ENCODE data around the gene LILRB2.
A peak's percentile ranks its signal among the peaks of the same experiment; 100 is the strongest.
"Not testable (repeated sequence)": the region's sequence is repeated elsewhere in the genome, so short reads cannot be mapped to it uniquely, and the experiment has no call there.

The LILRB2 gene

DNA sequence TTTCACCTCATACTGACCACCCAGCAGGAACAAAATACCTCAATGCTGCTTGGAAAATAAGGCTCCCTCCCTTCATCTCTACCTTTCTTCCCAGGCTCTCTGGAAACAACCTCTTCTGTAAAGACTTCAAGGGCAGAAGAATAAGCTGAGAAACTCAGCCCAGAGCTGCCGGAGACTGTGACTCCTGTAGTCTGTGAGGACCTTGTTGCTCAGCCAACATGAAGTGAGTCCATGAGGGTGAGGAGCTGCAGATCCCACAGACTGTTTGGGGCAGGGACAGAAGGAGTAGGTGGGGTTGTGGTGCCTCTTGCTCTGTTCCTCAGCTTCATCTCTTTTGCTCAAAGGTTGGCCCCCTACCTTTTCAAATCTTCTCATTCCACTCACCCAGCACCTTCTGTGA is 24.2 kb upstream of the LILRB2 start:
- DNase-seq (ENCODE audit: low read depth in 2 of 2) = no peak

DNA sequence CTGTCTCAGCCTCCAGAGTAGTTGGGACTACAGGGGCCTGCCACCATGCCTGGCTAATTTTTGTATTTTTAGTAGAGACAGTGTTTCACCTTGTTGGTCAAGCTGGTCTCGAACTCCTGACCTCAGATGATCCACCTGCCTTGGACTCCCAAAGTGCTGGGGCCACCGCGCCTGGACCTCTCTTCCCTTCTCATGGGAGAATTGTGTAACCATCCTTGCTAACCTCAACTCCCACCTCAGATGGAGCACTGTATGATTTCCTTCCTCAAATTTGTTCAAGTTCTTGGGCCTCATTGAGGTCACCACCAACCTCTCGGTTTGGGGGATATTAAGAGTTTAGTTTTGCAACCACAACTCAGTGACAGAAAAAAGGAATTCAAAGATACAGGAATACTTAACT is 21.3 kb upstream of the LILRB2 start:
- DNase-seq (ENCODE audit: low read depth in 2 of 2) = no peak

GRCh38 chr19:54299515-54299914 is 18.6 kb upstream of the LILRB2 start:
- DNase-seq (ENCODE audit: low read depth in 2 of 2) = no peak

DNA sequence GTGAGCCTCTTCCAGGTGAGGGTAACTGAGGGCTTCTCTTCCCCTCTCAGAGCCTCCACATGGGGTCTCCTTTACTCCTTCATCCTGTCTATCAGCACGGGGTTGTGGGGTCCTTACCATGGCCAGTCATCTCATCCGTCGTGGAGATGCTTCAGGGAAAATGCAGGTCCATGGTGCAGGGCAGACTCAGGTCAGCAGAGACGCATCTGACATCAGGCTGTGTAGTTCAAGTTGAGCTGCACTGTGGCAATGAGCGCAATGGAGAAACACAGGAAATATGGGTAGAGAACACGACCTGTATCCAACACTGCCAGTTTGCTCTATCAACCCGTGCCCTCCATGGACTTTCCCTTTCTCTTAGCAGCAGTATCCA is 18.2 kb upstream of the LILRB2 start:
- no peak for DNase-seq (ENCODE audit: low read depth in 2 of 2)

- DNase-seq (ENCODE audit: low read depth in 2 of 2) = no peak
Measured at GRCh38 chr19:54298357-54299125, 17.6 kb upstream of the LILRB2 start.

DNA sequence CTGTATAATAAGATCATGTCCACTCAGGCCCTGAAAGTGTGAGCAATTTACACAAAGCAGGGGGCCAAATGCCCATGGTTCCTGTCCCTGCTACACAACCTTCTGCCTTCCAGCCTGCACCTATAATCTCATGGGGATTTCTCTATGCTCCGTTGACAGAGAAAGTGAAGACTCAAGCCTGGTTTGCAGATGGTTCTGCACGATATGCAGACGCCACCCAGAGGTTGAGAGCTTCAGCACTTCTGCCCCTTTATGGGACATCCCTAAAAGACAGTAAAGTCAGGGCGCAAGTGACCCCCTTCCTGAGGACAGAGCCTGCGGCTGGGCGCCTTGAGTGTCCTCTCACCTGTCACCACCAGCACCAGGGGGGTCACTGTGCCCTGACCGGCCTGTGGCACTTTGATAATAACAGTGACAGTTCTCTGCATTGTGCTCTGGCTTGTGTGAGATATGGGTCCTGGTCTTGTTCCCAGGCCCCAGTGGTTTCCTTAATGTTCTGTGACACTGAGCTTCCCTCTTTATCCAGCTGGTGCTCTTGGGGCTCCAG is 16.9 kb upstream of the LILRB2 start:
- no peak for DNase-seq (ENCODE audit: low read depth in 2 of 2)

DNA sequence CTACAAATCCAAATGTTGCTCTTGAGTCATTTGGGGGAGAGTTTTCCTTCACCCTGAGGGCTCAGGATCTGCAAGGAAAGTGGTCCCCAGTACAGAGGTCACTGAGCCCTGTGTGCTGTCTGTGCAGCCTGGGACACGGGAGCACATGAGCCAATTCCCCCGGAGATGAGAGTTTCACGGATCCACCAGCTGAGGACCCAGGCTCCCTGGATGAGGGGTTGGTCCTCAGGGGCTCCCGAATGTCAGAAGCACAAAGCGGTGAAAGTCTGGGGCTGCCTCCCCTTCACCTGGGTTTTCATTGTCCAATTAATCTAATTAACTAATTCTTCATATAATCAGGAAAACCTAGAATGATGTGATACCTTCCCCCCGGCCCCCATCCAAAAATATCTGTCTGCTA is 13.6 kb upstream of the LILRB2 start:
- DNase-seq (ENCODE audit: low read depth in 2 of 2) = no peak

GRCh38 chr19:54289160-54289559 is 8.2 kb upstream of the LILRB2 start:
- DNase-seq (ENCODE audit: low read depth in 2 of 2) = not testable (repeated sequence)

- peak; percentile 49 to 50 for DNase-seq (ENCODE audit: low read depth in 2 of 2)
Measured at GRCh38 chr19:54287456-54287855, 6.5 kb upstream of the LILRB2 start.

GRCh38 chr19:54286283-54286682 is 5.4 kb upstream of the LILRB2 start:
- not testable (repeated sequence) for DNase-seq (ENCODE audit: low read depth in 2 of 2)

DNA sequence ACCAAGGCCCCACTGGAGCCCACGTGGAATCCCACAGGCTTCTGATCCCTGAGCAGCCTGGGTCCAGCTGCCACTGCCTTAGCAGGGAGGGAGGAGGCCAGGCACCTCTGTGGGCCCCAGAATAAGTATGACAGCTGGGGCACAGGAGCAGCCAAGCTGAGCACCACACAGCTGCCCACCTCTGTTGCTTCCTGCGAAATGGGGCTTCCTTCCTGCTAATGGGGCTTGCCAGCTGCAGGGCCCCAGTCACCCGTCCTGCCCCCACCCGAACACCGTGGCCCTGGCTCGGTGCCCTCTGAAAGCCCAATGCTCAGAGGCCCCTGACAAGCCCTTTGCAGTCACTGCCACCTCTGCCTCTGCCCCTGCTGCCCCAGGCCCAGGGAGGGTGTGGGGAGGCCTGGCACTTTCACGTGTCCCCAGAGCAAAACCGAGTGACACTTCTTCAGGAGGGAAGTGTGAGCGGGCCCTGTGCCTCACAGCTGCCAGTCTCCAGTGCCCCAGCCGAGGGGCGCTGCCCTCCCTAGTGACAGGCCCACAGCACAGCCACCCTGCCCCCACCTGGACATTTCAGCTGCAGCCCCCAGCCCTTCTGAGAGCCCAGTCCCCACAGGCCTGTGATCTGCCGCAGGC is 4.6 kb upstream of the LILRB2 start:
- not testable (repeated sequence) for DNase-seq (ENCODE audit: low read depth in 2 of 2)

- DNase-seq (ENCODE audit: low read depth in 2 of 2) = no peak
Measured at GRCh38 chr19:54282686-54283470, 2.0 kb upstream of the LILRB2 start.

DNA sequence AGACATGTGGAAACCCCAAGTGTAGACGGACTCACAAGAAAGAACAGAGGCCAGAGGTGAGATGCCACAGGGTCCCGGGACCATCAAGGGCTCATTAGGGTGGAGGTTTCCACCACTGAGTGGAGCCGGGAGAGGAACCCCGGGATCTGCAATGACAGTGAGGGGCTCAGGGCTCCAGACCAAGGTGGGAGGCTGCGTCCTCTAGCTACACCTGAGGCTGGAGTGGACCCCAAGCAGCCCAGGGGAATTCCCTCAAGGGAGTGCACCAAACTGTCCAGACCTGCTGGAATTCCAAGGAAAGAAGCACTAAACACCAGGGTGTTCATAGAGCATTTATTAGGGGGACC is 792 bp upstream of the LILRB2 start:
- DNase-seq (ENCODE audit: low read depth in 2 of 2) = not testable (repeated sequence)

DNA sequence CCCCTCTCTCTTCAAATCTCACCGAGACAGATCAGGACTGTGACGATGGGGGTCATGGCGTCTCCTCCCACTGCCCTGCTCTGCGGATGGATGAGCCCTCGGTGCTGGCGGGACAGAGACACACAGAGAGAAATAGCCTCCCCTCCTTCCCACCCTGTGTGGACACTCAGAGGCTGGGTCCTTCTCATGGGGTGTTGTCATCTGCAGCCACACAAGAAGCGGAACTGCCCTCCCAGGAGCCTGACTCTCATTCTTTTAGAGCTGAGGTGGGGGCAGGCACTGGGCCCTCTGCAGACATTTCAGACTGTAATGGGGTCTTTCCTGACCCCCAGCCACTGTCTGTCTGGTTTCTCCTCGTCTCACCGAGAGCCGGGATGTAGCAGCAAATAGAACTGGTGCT is 469 bp downstream of the LILRB2 start:
- DNase-seq (ENCODE audit: low read depth in 2 of 2) = not testable (repeated sequence)

DNA sequence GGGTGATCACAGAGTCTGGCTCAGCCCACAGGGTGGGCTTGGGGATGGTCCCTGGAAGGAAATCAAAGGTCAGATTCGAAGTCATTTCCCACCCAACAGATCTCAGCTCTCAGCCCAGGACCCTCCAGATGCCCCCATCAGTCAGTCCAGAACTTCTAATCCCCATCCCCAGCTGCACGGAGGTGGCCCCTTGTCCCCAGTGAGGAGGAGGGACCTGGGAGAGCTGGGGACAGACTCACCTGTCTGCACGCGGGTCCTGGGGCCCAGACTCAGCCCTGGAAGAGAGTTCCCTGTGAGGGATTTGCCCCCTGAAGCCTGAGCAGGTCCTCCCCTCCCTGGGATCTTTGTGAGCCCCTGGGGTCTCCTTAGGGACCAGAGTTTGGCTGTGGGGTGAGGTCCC is 885 bp downstream of the LILRB2 start:
- not testable (repeated sequence) for DNase-seq (ENCODE audit: low read depth in 2 of 2)

GRCh38 chr19:54279406-54279962 is 1.4 kb downstream of the LILRB2 start:
- no peak for DNase-seq (ENCODE audit: low read depth in 2 of 2)

DNA sequence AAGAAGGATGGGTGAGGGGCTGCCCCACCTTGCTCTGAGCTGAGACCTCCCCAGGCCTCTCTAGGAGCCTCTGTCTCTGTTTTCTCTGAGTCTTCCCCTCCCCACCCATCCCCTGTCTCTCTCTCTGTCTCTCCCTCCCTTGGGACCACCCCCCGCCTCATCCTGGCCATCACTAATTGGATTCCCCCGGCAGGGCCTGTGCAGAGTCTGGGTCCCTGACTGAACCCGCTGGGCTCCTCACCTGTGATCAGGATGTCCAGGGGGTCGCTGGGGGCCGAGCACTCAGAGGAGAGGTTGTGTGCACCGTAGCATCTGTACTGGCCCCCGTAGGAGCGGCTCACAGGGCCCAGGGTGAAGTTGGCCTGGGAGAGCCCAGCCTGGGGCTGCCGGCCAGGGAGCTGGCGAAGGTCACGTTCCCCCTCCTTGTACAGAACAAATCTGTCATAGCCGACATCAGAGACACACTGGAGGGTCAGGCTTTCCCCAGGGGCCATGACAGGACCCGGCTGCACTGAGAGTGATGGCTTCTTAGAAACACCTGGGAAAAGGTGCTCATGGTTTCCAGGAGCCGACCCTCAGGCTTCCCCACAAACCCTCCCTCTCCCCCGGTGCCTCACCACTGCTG is 2.2 kb downstream of the LILRB2 start:
- not testable (repeated sequence) for DNase-seq (ENCODE audit: low read depth in 2 of 2)

- not testable (repeated sequence) for DNase-seq (ENCODE audit: low read depth in 2 of 2)
Measured at GRCh38 chr19:54278056-54278455, 2.9 kb downstream of the LILRB2 start.

DNA sequence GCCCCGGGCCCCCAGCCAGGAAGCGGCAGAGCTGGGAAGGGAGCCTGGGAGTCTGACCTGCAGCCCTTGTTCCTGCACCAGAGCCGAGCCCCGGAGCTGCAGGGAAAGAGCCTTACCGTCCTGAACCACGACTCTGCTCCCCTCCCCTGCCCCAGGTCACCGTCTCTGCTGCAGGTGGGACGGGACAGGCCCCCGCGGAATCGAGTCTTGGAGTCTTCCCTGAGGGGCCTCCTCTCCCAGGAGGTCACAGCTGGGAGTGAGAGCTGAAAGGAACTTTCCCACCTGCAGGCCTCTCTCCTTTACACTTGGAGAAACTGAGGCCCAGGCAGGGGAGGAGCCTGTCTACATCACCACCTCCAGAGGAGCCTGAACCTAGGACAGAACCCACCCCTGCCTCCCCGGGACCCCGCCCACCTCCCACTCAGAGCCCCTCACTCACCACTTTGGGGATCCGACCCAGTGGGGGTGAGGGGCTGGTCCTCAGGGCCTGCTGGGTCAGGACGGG is 3.7 kb downstream of the LILRB2 start:
- DNase-seq (ENCODE audit: low read depth in 2 of 2) = not testable (repeated sequence)

DNA sequence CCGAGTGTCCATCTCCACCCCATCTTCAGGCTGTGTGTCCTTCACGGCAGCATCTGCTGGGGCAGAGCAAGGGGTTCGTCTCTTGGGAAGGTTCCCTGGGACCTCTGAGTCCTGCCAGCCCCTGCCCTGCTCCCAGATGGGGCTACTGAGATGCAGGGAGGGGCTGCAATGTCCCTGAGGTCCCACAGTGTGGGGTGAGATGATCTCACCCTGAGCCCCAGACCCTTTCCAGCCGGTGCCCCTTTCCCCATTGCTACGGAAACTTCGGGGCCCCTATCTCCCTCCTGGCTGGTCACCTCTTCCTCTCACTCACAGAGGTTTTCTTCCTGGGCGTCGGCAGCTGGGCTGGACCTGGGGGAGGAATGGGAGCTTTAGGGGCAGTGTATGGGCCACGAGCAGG is 5.0 kb downstream of the LILRB2 start:
- DNase-seq (ENCODE audit: low read depth in 2 of 2) = no peak

DNA sequence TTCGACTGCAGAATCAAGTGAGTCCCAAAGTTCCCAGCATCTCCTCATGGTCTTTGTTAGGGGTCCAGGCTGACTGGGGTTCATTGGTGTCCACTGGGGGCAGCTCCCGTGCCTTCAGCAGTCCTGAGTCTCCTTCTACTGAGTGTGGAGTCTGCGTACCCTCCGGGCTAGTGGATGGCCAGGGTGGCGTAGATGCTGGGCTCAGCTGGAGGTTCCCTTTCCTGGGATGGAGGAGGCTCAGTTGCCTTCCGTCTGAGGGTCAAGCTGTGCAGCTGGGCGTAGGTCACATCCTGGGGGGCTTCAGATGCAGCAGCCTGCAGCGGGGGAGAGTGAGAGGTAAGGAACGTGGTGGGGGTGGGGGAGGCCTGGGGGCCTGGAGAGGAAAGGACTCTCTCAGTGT is 6.4 kb downstream of the LILRB2 start:
- DNase-seq (ENCODE audit: low read depth in 2 of 2) = not testable (repeated sequence)

DNA sequence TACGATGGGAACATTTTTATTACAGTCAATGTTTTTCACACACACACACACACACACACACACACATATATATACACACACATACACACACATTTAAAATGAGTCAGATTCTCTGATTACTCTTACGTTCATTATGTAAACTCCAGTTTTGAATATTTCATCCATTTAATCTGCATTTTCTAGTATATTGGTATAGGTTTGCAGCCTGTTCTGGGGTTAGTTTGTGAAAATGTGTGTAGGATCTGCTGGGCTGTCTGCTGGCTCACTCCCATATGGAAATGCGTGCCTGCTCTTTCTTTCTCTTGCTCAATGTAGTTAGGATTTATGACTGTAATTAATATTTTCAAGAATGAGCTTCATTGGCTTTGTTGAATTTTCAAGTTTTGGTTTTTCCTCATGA is 7.1 kb downstream of the LILRB2 start:
- DNase-seq (ENCODE audit: low read depth in 2 of 2) = no peak

All from fibroblast of skin of left biceps (primary cell).